ENCODE measurements around the gene ROR2. TPM values are rescaled to one million over a fixed set of nuclear protein-coding genes. Genes with fewer than 3 reads are reported as not detected.

The ROR2 gene
- total RNA-seq, 1 donor: 13.8 TPM

DNA sequence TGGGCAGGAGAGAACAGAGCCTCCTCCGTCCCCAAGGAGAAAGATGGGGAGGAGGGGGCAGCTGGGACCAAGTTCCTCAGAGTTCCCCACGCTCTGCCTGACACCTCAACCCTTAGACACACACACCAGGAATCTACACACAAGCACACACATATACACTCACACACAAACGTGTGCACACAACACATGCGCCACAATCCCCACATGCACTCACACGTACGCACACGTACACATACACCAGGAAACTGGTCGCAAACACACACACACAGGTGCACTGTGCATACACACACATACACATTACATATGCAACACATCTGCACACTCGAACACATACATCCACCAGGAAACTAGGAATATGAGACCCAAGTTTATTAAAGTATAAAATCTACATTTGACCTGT, 50.4 kb downstream of the ROR2 start:
- no peak for DNase-seq (ENCODE audit: insufficient read length, low spot score, missing footprints)
- Histone ChIP-seq H2AFZ (ENCODE audit: low read length) (no peak overlapping the region), H3K4me1 (ENCODE audit: insufficient read depth, low read length) (peaks cover 3% of the 10 kb centered on the region), H4K20me1 (ENCODE audit: insufficient read depth, low read length) (no peaks in the 10 kb centered on the region), H3K27me3 (ENCODE audit: insufficient read depth, low read length) (peaks cover 20% of the 10 kb centered on the region), H3K9me3 (ENCODE audit: low read depth, low read length) (no peaks in the 10 kb centered on the region), H3K4me3 (ENCODE audit: insufficient read depth, low read length) (no peak overlapping the region), H3K27ac (ENCODE audit: low read depth, low read length) (no peak overlapping the region), H3K36me3 (ENCODE audit: insufficient read depth, low read length) (no peaks in the 10 kb centered on the region), H3K4me2 (ENCODE audit: insufficient read depth, low read length) (no peak overlapping the region), H3K79me2 (ENCODE audit: insufficient read depth, low read length) (no peaks in the 10 kb centered on the region)
- TF ChIP-seq, protein P1, sequence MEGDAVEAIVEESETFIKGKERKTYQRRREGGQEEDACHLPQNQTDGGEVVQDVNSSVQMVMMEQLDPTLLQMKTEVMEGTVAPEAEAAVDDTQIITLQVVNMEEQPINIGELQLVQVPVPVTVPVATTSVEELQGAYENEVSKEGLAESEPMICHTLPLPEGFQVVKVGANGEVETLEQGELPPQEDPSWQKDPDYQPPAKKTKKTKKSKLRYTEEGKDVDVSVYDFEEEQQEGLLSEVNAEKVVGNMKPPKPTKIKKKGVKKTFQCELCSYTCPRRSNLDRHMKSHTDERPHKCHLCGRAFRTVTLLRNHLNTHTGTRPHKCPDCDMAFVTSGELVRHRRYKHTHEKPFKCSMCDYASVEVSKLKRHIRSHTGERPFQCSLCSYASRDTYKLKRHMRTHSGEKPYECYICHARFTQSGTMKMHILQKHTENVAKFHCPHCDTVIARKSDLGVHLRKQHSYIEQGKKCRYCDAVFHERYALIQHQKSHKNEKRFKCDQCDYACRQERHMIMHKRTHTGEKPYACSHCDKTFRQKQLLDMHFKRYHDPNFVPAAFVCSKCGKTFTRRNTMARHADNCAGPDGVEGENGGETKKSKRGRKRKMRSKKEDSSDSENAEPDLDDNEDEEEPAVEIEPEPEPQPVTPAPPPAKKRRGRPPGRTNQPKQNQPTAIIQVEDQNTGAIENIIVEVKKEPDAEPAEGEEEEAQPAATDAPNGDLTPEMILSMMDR (IDR thresholded peaks at IDR 0.05; ENCODE audit: extremely low read depth, low read depth, low read length): no peak

- Histone ChIP-seq H3K36me3 (ENCODE audit: insufficient read depth, low read length) (no peaks in the 10 kb centered on the region), H3K9me3 (ENCODE audit: low read depth, low read length) (no peaks in the 10 kb centered on the region), H4K20me1 (ENCODE audit: insufficient read depth, low read length) (no peaks in the 10 kb centered on the region), H3K4me3 (ENCODE audit: insufficient read depth, low read length) (no peak overlapping the region), H3K79me2 (ENCODE audit: insufficient read depth, low read length) (no peaks in the 10 kb centered on the region), H2AFZ (ENCODE audit: low read length) (no peak overlapping the region), H3K4me1 (ENCODE audit: insufficient read depth, low read length) (peaks cover 3% of the 10 kb centered on the region), H3K4me2 (ENCODE audit: insufficient read depth, low read length) (no peak overlapping the region), H3K27ac (ENCODE audit: low read depth, low read length) (no peak overlapping the region), H3K27me3 (ENCODE audit: insufficient read depth, low read length) (peaks cover 21% of the 10 kb centered on the region)
- no peak for DNase-seq (ENCODE audit: insufficient read length, low spot score, missing footprints)
- TF ChIP-seq, protein P1 (IDR thresholded peaks at IDR 0.05; ENCODE audit: extremely low read depth, low read depth, low read length): no peak
Observed at GRCh38 chr9:91899219-91899563, 50.8 kb downstream of the ROR2 start.

- peak; percentile 91 for DNase-seq (ENCODE audit: insufficient read length, low spot score, missing footprints)
- TF ChIP-seq, protein P1 (IDR thresholded peaks at IDR 0.05; ENCODE audit: extremely low read depth, low read depth, low read length): no peak
- Histone ChIP-seq H3K4me2 (ENCODE audit: insufficient read depth, low read length) (no peak overlapping the region), H4K20me1 (ENCODE audit: insufficient read depth, low read length) (no peaks in the 10 kb centered on the region), H3K9me3 (ENCODE audit: low read depth, low read length) (no peaks in the 10 kb centered on the region), H3K36me3 (ENCODE audit: insufficient read depth, low read length) (no peaks in the 10 kb centered on the region), H3K27ac (ENCODE audit: low read depth, low read length) (no peak overlapping the region), H3K4me3 (ENCODE audit: insufficient read depth, low read length) (no peak overlapping the region), H3K4me1 (ENCODE audit: insufficient read depth, low read length) (peaks cover 3% of the 10 kb centered on the region), H2AFZ (ENCODE audit: low read length) (no peak overlapping the region), H3K27me3 (ENCODE audit: insufficient read depth, low read length) (peaks cover 21% of the 10 kb centered on the region), H3K79me2 (ENCODE audit: insufficient read depth, low read length) (no peaks in the 10 kb centered on the region)
Observed at GRCh38 chr9:91898451-91899218, 51.4 kb downstream of the ROR2 start.

GRCh38 chr9:91897201-91897600, 52.8 kb downstream of the ROR2 start:
- peaks cover 21% of the 10 kb centered on the region for H3K27me3 ChIP-seq (ENCODE audit: insufficient read depth, low read length)
- no peak for DNase-seq (ENCODE audit: insufficient read length, low spot score, missing footprints)
- H3K36me3 ChIP-seq (ENCODE audit: insufficient read depth, low read length): no peaks in the 10 kb centered on the region
- H3K4me2 ChIP-seq (ENCODE audit: insufficient read depth, low read length): no peak overlapping the region
- no peak overlapping the region for H3K27ac ChIP-seq (ENCODE audit: low read depth, low read length)
- H3K9me3 ChIP-seq (ENCODE audit: low read depth, low read length): no peaks in the 10 kb centered on the region
- no peak overlapping the region for H3K4me3 ChIP-seq (ENCODE audit: insufficient read depth, low read length)
- no peaks in the 10 kb centered on the region for H4K20me1 ChIP-seq (ENCODE audit: insufficient read depth, low read length)
- no peaks in the 10 kb centered on the region for H3K79me2 ChIP-seq (ENCODE audit: insufficient read depth, low read length)
- peaks cover 3% of the 10 kb centered on the region for H3K4me1 ChIP-seq (ENCODE audit: insufficient read depth, low read length)
- H2AFZ ChIP-seq (ENCODE audit: low read length): no peak overlapping the region
- TF ChIP-seq, protein P1 (IDR thresholded peaks at IDR 0.05; ENCODE audit: extremely low read depth, low read depth, low read length): no peak

All from osteoblast (primary cell).